CD8-positive, alpha-beta memory T cell (primary cell): ENCODE data around the gene SLC6A7. TPM values are rescaled to one million over a fixed set of nuclear protein-coding genes. Genes with fewer than 3 reads are reported as not detected.

ENCODE experiments used
- CTCF ChIA-PET: fragments of 350-600 bp; sonication (Branson Sonifier 250); formaldehyde crosslinking; loops from one replicate; lab custom pipeline; 2021; ENCODE audit warnings: antibody characterized with exemption; lab: Charles Lee
- POLR2A ChIA-PET: fragments of 350-600 bp; sonication (Branson Sonifier 250); formaldehyde crosslinking; loops from one replicate; lab custom pipeline; 2021; ENCODE audit warnings: antibody characterized with exemption; lab: Charles Lee
- DNase-seq, 5 donors: peaks; one replicate each; pipeline versions ENCODE4 v3.0.0 to v3.0.0-alpha.2; 2020 to 2022; ENCODE audit warnings: mixed read lengths in 1 of 5
- H3K27ac ChIP-seq: one replicate; pipeline ENCODE4 v1.7.0; 2013; ENCODE audit warnings: low read depth, mild to moderate bottlenecking, low read length, moderate library complexity
- H3K27me3 ChIP-seq: 2 replicates; pipeline ENCODE4 v1.7.0; 2013; ENCODE audit warnings: low read length, mild to moderate bottlenecking; ENCODE audit not compliant: insufficient read depth, poor library complexity, severe bottlenecking
- H3K36me3 ChIP-seq: 2 replicates; pipeline ENCODE4 v1.7.0; 2013; ENCODE audit warnings: mild to moderate bottlenecking, low read length, moderate library complexity; ENCODE audit not compliant: insufficient read depth
- H3K4me1 ChIP-seq: 2 replicates; pipeline ENCODE4 v1.7.0; 2013; ENCODE audit warnings: mild to moderate bottlenecking, low read length, moderate library complexity; ENCODE audit not compliant: insufficient read depth
- H3K4me3 ChIP-seq: 2 replicates; pipeline ENCODE4 v1.7.0; 2013; ENCODE audit warnings: mild to moderate bottlenecking, low read length
- H3K9me3 ChIP-seq: 2 replicates; pipeline ENCODE4 v1.7.0; 2013; ENCODE audit warnings: mild to moderate bottlenecking, low read length
- H3K27ac Mint-ChIP-seq, 8 donors: one replicate each; pipeline ENCODE4 v1.8.0; 2020 to 2021; ENCODE audit warnings: mixed read lengths in 8 of 8, mild to moderate bottlenecking in 6 of 8, inconsistent platforms in 3 of 8, moderate library complexity in 3 of 8
- H3K27me3 Mint-ChIP-seq, 2 donors: one replicate each; pipeline ENCODE4 v1.8.0; 2020 to 2021; ENCODE audit warnings: mixed read lengths in 2 of 2, mild to moderate bottlenecking in 1 of 2, moderate library complexity in 1 of 2
- H3K36me3 Mint-ChIP-seq, 3 donors: one replicate each; pipeline ENCODE4 v1.8.0; 2020 to 2021; ENCODE audit warnings: mixed read lengths in 3 of 3, inconsistent platforms in 1 of 3, mild to moderate bottlenecking in 1 of 3
- H3K4me1 Mint-ChIP-seq, 3 donors: one replicate each; pipeline ENCODE4 v1.8.0; 2020 to 2021; ENCODE audit warnings: mixed read lengths in 3 of 3, inconsistent platforms in 1 of 3, mild to moderate bottlenecking in 1 of 3
- H3K4me3 Mint-ChIP-seq, 7 donors: one replicate each; pipeline ENCODE4 v1.8.0; 2020 to 2021; ENCODE audit warnings: mixed read lengths in 7 of 7, mild to moderate bottlenecking in 6 of 7, moderate library complexity in 4 of 7, inconsistent platforms in 2 of 7
- H3K9me3 Mint-ChIP-seq, 5 donors: one replicate each; pipeline ENCODE4 v1.8.0; 2020 to 2022; ENCODE audit warnings: mixed read lengths in 5 of 5, mild to moderate bottlenecking in 3 of 5, moderate library complexity in 2 of 5, inconsistent platforms in 1 of 5
- polyA plus RNA-seq: library from polyadenylated mRNA; unstranded; fragments of 300-500 nt; fragmentation: Illumina TruSeq; gene quantifications from one replicate; pipeline ENCODE4 v1.2.3, GENCODE V29; 2021
- total RNA-seq, 2 experiments: library from RNA; stranded (reverse); gene quantifications; one replicate each; pipeline ENCODE4 v1.2.3, GENCODE V29; 2021

Gene SLC6A7
- total and polyA plus RNA-seq, 3 experiments from 2014 or later, result not detected

DNA sequence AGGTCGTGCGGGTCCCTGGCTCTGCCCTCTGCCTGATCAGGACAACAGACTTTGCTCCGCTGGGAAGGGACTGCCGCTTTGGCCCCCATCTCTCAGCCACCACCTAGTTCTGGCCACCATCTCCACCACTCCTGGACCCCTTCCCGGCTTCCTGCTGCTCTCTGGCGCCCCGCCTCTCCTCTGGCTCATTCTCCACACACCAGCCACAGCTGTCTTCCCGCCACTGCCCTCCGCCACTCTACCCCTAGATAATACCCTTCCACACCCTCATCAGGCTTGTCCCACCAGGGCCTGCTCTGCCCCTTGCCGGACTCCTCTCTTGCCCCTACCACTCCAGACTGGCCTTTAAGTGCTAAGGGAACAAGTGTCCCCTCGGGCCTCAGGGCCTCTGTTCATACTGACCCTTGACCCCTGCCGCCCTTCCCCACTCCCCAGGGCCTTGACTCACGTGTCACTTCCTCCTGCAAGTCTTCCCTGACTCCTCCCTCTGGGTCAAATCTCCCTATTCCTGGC, 26.3 kb upstream of the SLC6A7 start:
- no peak overlapping the region for H3K4me3 ChIP-seq
- no peak overlapping the region for H3K27ac ChIP-seq
- H3K36me3 ChIP-seq, result no peaks in the 10 kb centered on the region
- no peak overlapping the region for H3K4me3 Mint-ChIP-seq
- no peaks in the 10 kb centered on the region for H3K9me3 ChIP-seq
- H3K27me3 Mint-ChIP-seq, result peaks cover 26 to 28% of the 10 kb centered on the region in 2 donors
- ChIA-PET POLR2A (no interaction called here), CTCF (interaction anchor here (0.8 to 2.2 kb wide), 7 partner anchors 9 to 270 kb away, joined by 3 to 13 read pairs (median 4); no protein-coding TSS in a partner anchor)
- no peak overlapping the region for H3K27ac Mint-ChIP-seq
- H3K9me3 Mint-ChIP-seq, result no peaks in the 10 kb centered on the region
- no peaks in the 10 kb centered on the region for H3K4me1 ChIP-seq
- peaks cover 8% of the 10 kb centered on the region for H3K27me3 ChIP-seq
- peaks cover 0 to 2% (median 0%) of the 10 kb centered on the region in 3 donors for H3K4me1 Mint-ChIP-seq
- no peaks in the 10 kb centered on the region for H3K36me3 Mint-ChIP-seq
- no peak for DNase-seq

DNA sequence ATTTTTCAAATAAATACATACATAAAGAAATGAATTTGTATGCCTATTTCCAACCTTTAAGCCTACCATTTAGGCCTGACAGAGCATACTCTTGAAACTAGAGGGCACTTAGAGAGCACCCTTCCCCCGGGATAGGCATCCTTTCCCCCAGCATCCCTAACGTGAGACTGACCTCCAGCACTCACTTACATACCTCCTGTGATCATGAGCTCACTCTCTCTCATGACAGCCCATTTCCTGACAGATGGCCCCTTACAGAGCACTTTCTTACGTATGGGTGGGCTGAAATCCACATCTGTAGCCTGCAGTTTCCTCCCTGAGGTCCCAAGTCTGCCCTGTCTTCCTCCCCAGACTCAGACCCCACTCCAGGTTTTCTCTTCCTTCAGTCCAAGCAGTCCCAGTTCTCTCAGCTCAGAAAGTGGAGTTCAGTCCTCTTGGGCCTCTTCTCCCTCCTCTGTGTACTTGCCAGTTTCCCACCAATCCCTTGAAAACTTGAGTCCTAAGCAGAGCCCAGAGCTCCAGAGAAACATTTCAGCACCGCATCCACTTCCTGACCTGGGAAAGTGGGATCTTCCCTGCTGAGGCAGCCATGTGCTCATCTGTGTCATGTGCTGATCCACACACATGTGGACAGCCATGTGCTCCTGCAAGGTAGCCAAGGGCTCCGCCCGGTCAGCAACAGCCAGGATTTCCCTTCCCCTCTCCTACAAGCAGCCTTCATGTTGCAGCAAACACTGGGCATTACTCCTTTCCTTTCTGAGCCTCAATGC, 25.5 kb upstream of the SLC6A7 start:
- no peaks in the 10 kb centered on the region for H3K4me1 ChIP-seq
- no peak overlapping the region for H3K4me3 ChIP-seq
- DNase-seq, result no peak
- H3K27me3 ChIP-seq, result peaks cover 8% of the 10 kb centered on the region
- ChIA-PET POLR2A (no interaction called here), CTCF (interaction anchor here (1.5 to 1.8 kb wide), 2 partner anchors 11 to 66 kb away, joined by 4 to 5 read pairs; no protein-coding TSS in a partner anchor)
- H3K27ac ChIP-seq, result no peak overlapping the region
- H3K36me3 ChIP-seq, result no peaks in the 10 kb centered on the region
- H3K27me3 Mint-ChIP-seq, result peaks cover 25 to 35% of the 10 kb centered on the region in 2 donors
- peak overlapping the region in 2 of 8 donors; percentile 31 to 48 for H3K27ac Mint-ChIP-seq
- peak overlapping the region in 1 of 7 donors; percentile 7 for H3K4me3 Mint-ChIP-seq
- peaks cover 0 to 2% (median 0%) of the 10 kb centered on the region in 3 donors for H3K4me1 Mint-ChIP-seq
- H3K9me3 Mint-ChIP-seq, result no peaks in the 10 kb centered on the region
- H3K9me3 ChIP-seq, result no peaks in the 10 kb centered on the region
- no peaks in the 10 kb centered on the region for H3K36me3 Mint-ChIP-seq

DNA sequence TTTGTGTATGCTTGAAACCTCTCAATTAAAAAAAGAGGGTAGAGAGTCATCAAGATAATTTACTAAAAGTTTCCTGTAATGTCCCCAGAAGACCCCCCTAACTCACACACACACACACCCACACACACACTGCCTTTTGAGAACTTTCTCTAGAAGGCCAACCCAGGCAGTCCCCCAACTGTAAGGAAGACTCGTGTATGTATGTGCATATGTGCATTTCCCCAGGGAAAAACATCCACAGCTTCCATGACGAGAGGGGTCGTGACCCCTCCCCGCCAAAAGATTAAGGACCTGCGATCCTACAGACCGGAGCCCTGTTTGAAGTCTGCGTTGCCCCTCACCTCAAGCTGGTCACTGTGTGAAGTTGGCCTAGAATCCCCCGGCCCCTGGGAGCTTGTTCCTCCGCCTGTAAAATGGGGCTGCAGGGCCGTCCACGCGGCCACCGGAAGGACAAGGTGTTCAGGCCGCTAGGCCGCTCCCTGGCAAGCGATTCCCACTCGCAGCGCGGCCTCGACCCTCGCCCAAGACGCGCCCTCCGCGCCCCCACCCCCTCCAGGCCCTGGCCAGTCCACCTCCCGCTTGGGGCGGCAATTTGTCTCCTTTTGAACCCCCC, 23.7 kb upstream of the SLC6A7 start:
- Histone ChIP-seq H3K4me1 (no peaks in the 10 kb centered on the region), H3K27ac (no peak overlapping the region), H3K4me3 (no peak overlapping the region), H3K9me3 (no peaks in the 10 kb centered on the region), H3K27me3 (peaks cover 8% of the 10 kb centered on the region), H3K36me3 (no peaks in the 10 kb centered on the region)
- ChIA-PET POLR2A (no interaction called here), CTCF (no interaction called here)
- Mint-ChIP-seq H3K27me3 (peaks cover 37 to 52% of the 10 kb centered on the region in 2 donors), H3K4me1 (peaks cover 0 to 2% (median 0%) of the 10 kb centered on the region in 3 donors), H3K36me3 (no peaks in the 10 kb centered on the region), H3K27ac (peak overlapping the region in 2 of 8 donors; percentile 7 to 90), H3K4me3 (no peak overlapping the region), H3K9me3 (no peaks in the 10 kb centered on the region)
- no peak for DNase-seq

DNA sequence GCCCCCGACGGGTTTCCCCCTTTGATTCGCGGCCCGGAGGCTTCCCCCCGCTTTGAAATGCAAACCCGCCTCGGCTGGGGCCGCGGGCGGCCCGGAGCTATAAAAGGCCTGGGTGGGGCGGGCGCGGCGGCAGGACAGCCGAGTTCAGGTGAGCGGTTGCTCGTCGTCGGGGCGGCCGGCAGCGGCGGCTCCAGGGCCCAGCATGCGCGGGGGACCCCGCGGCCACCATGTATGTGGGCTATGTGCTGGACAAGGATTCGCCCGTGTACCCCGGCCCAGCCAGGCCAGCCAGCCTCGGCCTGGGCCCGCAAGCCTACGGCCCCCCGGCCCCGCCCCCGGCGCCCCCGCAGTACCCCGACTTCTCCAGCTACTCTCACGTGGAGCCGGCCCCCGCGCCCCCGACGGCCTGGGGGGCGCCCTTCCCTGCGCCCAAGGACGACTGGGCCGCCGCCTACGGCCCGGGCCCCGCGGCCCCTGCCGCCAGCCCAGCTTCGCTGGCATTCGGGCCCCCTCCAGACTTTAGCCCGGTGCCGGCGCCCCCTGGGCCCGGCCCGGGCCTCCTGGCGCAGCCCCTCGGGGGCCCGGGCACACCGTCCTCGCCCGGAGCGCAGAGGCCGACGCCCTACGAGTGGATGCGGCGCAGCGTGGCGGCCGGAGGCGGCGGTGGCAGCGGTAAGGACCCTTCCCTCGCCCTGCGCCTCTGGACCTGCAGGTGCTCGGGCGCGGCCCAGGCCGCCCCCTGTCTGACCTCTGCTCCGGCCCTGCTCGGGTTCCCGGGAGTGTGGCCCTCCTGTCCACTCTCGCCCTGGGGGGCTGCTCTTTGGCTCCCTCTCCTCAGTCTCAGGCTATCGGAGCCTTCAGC, 23.0 kb upstream of the SLC6A7 start, which contains the start of gene CDX1:
Gene CDX1 (plus strand): TSS at position 129 of the 862 bp plus-strand sequence. CDS start 99 bp downstream, at position 228.
- Histone ChIP-seq H3K4me1 (no peaks in the 10 kb centered on the region), H3K4me3 (no peak within 1 kb of the TSS), H3K27me3 (peaks cover 12% of the 10 kb centered on the region), H3K27ac (no peak within 1 kb of the TSS), H3K9me3 (no peaks in the 10 kb centered on the region), H3K36me3 (no peaks in the 10 kb centered on the region)
- ChIA-PET CTCF (no interaction called here), POLR2A (no interaction called here)
- Mint-ChIP-seq H3K4me1 (peaks cover 0 to 2% (median 0%) of the 10 kb centered on the region in 3 donors), H3K36me3 (no peaks in the 10 kb centered on the region), H3K4me3 (no peak within 1 kb of the TSS), H3K27ac (peak within 1 kb of the TSS in 2 of 8 donors; percentile 7 to 90), H3K9me3 (no peaks in the 10 kb centered on the region), H3K27me3 (peaks cover 34 to 54% of the 10 kb centered on the region in 2 donors)
- DNase-seq, result no peak

DNA sequence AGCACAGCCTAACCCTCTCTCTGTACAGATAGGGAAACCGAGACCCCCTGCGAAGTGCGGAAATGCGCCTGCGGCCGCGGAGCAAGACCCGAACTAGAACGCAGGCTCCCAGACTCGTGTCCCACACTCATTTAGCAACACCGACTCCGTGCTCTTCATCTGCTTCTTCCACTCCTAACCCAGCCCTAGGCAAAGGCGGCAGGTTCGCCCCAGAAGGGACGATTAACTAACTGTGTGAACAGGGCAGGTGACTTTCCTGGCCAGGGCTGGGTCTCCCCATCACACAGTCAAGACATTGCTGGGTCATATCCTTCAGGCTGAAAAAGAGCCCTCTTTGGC, 22.4 kb upstream of the SLC6A7 start:
- H3K4me1 Mint-ChIP-seq, result peaks cover 0 to 2% (median 0%) of the 10 kb centered on the region in 3 donors
- Histone ChIP-seq H3K4me3 (no peak overlapping the region), H3K4me1 (no peaks in the 10 kb centered on the region), H3K27ac (no peak overlapping the region), H3K27me3 (peaks cover 12% of the 10 kb centered on the region), H3K36me3 (no peaks in the 10 kb centered on the region), H3K9me3 (no peaks in the 10 kb centered on the region)
- POLR2A ChIA-PET, result no interaction called here
- no peak for DNase-seq
- H3K27ac Mint-ChIP-seq, result no peak overlapping the region
- peaks cover 38 to 60% of the 10 kb centered on the region in 2 donors for H3K27me3 Mint-ChIP-seq
- CTCF ChIA-PET, result interaction anchor here (1.2 kb wide), 1 partner anchor 8 kb away, joined by 5 read pairs; no protein-coding TSS in a partner anchor
- no peaks in the 10 kb centered on the region for H3K36me3 Mint-ChIP-seq
- H3K9me3 Mint-ChIP-seq, result no peaks in the 10 kb centered on the region
- no peak overlapping the region for H3K4me3 Mint-ChIP-seq

DNA sequence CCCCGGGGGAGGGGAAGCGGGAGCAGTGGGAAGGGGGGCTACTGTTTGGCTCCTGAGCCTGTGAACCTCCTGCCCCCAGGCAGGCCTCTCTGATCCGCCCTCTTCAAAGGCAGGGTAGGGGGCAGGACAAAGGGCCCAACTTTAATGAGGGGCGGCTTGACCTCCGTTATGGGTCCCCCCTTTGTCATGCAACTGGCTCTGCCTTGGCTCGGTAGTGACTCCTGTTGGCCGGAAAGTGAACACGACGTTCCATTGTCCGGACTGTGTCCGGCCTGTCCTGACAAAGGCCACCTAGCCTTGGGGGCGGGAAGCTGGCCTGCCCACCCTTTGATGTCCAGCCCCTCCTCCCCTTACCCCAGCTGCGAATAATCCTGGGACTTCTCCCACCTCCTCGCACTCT, 22.0 kb upstream of the SLC6A7 start:
- CTCF ChIA-PET, result interaction anchor here (1.2 kb wide), 2 partner anchors 8 to 12 kb away, joined by 3 to 5 read pairs; no protein-coding TSS in a partner anchor
- H3K27ac Mint-ChIP-seq, result no peak overlapping the region
- Histone ChIP-seq H3K36me3 (no peaks in the 10 kb centered on the region), H3K9me3 (no peaks in the 10 kb centered on the region), H3K27me3 (peaks cover 12% of the 10 kb centered on the region), H3K4me1 (no peaks in the 10 kb centered on the region), H3K27ac (no peak overlapping the region), H3K4me3 (no peak overlapping the region)
- POLR2A ChIA-PET, result no interaction called here
- H3K27me3 Mint-ChIP-seq, result peaks cover 37 to 62% of the 10 kb centered on the region in 2 donors
- no peak for DNase-seq
- no peaks in the 10 kb centered on the region for H3K9me3 Mint-ChIP-seq
- H3K4me3 Mint-ChIP-seq, result no peak overlapping the region
- H3K4me1 Mint-ChIP-seq, result peaks cover 0 to 2% (median 0%) of the 10 kb centered on the region in 3 donors
- no peaks in the 10 kb centered on the region for H3K36me3 Mint-ChIP-seq

DNA sequence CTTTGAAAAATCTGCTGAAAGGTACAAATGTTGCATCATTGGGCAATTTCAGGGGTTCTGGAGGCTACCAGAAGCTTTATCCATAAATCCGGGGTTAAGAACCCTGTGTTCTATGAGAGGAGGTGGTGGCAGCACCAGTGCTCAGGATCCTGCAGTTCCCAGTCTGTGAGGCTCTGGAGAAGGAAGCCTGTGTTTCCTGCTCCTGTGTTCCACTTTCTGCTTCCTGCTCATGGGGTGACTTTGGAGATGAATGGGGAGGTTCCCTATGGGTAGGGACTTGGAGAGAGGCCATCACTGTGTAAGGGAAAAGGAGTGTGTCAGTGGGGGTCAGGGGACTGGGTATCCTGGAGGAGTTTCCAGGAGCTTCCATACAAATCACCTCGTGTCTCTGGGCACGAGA, 21.0 kb upstream of the SLC6A7 start:
- no peak for DNase-seq
- Mint-ChIP-seq H3K9me3 (no peaks in the 10 kb centered on the region), H3K4me1 (peaks cover 0 to 2% (median 0%) of the 10 kb centered on the region in 3 donors), H3K27me3 (peaks cover 37 to 71% of the 10 kb centered on the region in 2 donors), H3K27ac (no peak overlapping the region), H3K36me3 (peaks cover 0 to 1% (median 0%) of the 10 kb centered on the region in 3 donors), H3K4me3 (no peak overlapping the region)
- Histone ChIP-seq H3K9me3 (no peaks in the 10 kb centered on the region), H3K4me3 (no peak overlapping the region), H3K27me3 (peaks cover 15% of the 10 kb centered on the region), H3K36me3 (no peaks in the 10 kb centered on the region), H3K4me1 (no peaks in the 10 kb centered on the region), H3K27ac (no peak overlapping the region)
- CTCF ChIA-PET, result interaction anchor here (1.2 kb wide), 2 partner anchors 9 to 11 kb away, joined by 3 to 5 read pairs; no protein-coding TSS in a partner anchor
- POLR2A ChIA-PET, result no interaction called here
